Fibroblast of skin of back (primary cell): ENCODE results near the gene COA8.

Source experiments
- DNase-seq: peaks from one replicate; pipeline ENCODE4 v3.0.0-alpha.2; 2013

COA8 gene

GRCh38 chr14:103549361-103550311, 13.1 kb upstream of the COA8 start:
- DNase-seq = no peak

GRCh38 chr14:103550451-103551337, 12.1 kb upstream of the COA8 start:
- DNase-seq = no peak

- no peak for DNase-seq
Measured at GRCh38 chr14:103551338-103551762, 11.4 kb upstream of the COA8 start.

- peak; percentile 62 for DNase-seq
Measured at GRCh38 chr14:103552011-103552845, 10.5 kb upstream of the COA8 start.

GRCh38 chr14:103552846-103553210, 9.9 kb upstream of the COA8 start:
- DNase-seq = no peak

- DNase-seq = no peak
Measured at GRCh38 chr14:103555559-103556337, 7.0 kb upstream of the COA8 start.

GRCh38 chr14:103556946-103557758, 5.6 kb upstream of the COA8 start:
- no peak for DNase-seq

GRCh38 chr14:103558071-103558882, 4.5 kb upstream of the COA8 start:
- DNase-seq = no peak

GRCh38 chr14:103559766-103560165, 3.0 kb upstream of the COA8 start:
- no peak for DNase-seq

- no peak for DNase-seq
Measured at GRCh38 chr14:103560691-103561090, 2.1 kb upstream of the COA8 start.

GRCh38 chr14:103561381-103562178, 1.2 kb upstream of the COA8 start:
- peak; percentile 45 for DNase-seq

- DNase-seq = peak; percentile 58
Measured at GRCh38 chr14:103562179-103562428, 656 bp upstream of the COA8 start.

GRCh38 chr14:103563226-103563620, 463 bp downstream of the COA8 start:
- DNase-seq = no peak

- DNase-seq = no peak
Measured at GRCh38 chr14:103563844-103564505, 1.2 kb downstream of the COA8 start.

GRCh38 chr14:103568952-103569351, 6.2 kb downstream of the COA8 start:
- no peak for DNase-seq

GRCh38 chr14:103569408-103569807, 6.6 kb downstream of the COA8 start:
- DNase-seq = no peak

- DNase-seq = no peak
Measured at GRCh38 chr14:103574104-103574503, 11.3 kb downstream of the COA8 start.

- DNase-seq = no peak
Measured at GRCh38 chr14:103574707-103575285, 12.0 kb downstream of the COA8 start.
